Esophagus mucosa (tissue), 1 donor: ENCODE data around the gene UROC1. TPM values are rescaled to one million over a fixed set of nuclear protein-coding genes. Genes with fewer than 3 reads are reported as not detected.

ENCODE experiments used
- ATAC-seq: fragments of 200-7000 bp; cut with Tn5 transposase; one replicate; pipeline ENCODE4 v1.9.1; 2020
- total RNA-seq: library from RNA; stranded (reverse); gene quantifications from one replicate; pipeline ENCODE4 v1.2.4, GENCODE V29; 2023
- donor health status: DM: yes; HTN: yes; CAD: no.

Gene UROC1
- not detected for total RNA-seq

DNA sequence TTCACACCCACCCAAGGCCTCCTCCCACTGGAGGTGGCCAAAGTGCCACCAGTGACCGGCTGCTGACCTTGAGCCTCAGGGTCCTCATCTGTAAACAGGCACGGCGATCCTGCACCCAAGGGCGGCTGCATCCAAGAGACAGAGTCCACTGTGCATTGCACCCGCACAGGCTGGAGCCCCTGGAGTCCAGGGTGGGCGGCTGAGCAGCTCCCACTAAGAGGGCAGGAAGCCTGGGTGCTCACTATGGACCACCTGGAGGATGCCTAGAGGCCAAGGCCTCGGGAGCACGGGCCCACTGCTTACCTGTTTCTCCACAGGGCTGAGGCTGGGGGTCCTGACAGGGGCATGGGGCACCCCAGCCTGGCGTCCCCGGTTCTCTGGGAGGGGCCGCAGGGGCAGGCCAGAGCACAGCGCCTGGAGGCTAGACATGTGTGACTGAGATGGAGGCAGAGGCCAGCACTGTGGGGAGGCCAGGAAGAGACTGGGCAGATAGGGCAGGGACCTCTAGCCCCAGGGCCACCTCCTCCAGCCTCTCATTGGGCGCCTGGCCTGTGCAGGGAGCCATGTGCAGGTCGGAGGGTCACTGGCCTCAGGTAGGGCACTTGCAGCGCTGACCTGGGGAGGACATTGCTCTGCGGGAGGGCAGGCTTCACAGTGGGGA lies at the start of gene UROC1:
Gene UROC1, minus strand, starts transcription at position 483 of the 661 bp plus-strand sequence. Its CDS starts 54 bp downstream, at position 429.
- ATAC-seq, result no peak

DNA sequence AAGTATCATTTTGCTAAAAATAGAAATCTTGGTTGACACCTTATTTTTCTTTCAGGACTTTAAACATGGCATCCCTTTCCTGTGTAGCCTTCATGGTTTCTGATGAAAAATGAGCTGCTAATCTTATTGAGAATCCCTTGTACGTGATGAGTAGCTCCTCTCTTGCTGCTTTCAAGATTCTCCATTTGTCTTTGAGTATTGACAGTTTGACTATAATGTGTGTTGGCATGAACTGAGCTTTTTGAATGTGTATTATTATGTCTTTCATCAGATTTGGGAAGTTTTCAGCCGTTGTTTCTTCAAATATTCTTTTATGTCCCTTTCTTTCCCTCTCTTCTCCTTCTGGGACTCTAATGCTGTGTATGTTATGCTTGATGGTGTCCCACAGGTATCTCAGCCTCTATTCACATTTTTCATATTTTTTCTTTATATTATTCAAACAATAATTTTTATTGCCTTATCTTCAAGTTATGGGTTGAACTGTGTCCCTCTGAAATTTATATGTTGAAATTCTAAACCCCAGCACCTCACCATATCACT lies 45.2 kb upstream of the UROC1 start:
- ATAC-seq, result no peak

DNA sequence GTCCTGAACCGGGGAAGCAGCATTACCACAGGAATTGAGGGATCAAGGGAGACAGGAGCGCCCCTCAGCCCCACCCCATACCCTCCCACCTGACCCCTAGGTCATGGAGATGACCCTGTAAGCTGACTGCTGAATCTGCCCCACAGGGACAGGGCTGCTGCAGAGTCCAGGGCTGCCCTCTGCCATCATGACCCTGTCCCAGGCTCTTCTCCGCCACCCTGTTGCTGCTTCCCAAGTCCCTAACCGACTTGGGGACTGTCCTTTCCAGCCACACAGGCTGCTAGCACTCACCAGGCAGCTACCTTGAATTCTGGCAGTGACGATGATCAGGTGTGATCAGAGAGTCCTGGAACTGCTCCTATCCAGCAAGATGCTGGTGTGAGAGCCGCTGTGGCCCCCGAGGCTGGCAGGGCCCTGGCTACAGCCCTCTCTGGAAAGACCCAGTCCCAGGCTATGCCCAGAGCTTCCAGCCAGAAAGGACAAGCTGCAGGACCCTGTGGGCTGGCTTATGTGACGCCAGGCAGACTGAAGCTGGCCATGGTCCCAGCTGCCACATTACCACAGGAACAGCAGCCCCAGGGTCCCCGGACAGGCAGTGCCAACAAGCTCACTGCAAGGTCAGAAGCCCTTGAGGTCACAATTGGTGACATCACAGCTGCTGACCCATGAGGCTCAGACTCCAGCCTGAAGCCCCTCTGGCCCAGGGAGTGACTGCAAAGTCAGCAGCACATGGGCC lies 40.9 kb upstream of the UROC1 start, which contains the start of gene C3orf22:
Gene C3orf22, minus strand, starts transcription at position 597 of the 736 bp plus-strand sequence. CDS start 5,542 bp downstream, outside the sequence.
- ATAC-seq, result no peak

DNA sequence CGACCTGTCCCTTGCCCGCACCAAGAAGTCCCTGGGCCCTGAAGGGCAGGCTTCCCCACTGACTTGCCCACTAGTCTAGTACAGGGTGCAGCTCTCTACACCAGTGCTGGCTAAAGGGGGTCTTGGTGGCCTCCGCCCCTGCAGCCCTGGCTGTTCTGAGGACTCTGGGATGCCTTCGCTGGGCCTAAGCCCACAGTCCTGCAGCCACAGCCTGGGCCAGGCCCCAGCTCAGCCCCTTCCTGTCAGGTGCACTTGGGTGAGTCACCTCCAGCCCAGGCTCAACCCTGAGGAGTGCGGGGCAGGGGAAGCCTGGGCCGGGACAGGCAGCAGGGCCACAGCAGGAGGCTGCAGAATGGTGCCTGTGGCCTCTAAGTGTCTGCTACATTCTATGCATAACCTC lies 40.2 kb upstream of the UROC1 start:
- no peak for ATAC-seq

DNA sequence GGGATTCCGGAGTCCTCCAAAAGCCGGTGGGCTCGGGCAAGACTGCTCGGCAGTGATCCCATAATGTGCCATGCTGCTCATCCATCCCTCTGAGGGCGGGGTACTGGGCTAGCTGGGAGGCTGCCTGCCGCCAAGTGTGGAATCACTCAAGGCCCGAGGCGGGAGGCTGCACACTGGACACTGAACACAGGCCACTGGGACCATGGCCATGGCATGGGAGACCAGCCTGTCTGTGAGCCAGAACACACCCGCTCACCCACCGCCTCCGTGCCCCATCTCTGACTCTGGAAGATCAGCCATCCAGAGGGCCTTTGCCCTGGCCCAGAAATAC lies 39.8 kb upstream of the UROC1 start:
- no peak for ATAC-seq

DNA sequence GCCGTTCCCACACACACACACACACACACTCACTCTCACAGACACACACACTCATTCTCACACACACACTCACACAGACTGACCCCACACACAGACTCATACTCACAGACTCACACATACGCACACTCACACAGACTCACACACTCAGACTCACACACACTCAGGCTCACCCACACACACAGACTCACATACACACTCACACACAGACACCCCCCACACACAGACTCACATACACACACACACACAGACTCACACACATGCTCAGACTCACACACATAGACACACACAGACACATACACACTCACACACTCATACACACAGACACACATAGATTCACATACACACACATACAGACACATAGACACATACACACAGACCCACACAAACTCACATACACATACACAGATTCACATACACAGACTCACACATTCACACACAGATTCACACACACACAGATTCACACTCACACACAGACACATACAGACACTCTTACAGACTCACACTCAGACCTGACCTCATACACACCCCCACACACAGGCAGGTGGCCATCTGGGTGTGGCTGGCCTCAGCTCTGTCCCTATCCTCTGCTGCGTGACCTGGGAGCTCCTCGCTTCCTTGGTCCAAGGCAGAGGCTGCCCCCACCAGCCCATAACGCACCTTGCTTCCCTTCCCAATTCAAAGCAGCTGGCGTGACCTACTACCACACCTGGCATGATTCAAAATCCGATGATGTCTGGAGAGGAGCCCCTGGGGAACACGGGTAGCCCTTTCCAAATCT lies 39.3 kb upstream of the UROC1 start:
- no peak for ATAC-seq

DNA sequence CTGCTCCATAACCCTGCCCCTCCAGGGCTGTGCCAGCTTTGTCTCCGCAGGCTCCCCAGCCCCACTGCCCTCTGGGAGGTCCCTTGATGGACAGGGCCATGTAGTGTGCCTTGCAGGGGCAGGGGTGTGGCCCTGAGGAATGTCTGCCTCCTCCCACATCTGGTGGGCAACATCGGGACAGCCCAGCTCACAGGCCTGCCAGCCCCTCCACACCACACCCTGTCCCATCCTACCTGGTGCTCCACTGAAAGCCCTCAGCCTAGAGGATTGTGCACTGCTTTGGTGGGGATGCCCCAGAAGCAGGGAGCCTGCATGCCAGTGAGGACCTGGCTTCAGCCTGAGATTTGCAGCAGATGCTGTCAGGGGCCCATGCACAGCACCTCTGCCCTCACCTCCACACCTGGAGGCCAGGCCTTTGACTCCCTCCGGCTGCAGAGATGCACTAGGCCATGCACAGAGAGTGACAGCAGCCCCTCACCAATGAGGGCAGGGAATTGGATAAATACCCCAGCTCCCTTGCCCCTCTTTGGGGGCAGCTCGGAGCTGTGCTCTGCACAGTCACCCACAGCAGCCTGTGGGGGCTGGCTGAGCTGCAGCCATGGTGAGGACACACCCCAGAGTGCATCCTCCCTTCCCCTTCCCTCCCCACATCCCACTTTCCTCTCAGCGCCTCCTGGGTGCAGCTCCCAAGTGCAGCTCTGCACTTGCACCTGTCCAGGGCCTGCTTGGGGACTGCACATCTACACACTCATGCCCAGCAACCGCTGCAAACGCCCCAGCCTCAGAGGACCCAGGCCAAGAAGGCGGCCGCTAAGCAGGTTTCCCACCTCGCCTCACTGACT lies 38.4 kb upstream of the UROC1 start:
- no peak for ATAC-seq

DNA sequence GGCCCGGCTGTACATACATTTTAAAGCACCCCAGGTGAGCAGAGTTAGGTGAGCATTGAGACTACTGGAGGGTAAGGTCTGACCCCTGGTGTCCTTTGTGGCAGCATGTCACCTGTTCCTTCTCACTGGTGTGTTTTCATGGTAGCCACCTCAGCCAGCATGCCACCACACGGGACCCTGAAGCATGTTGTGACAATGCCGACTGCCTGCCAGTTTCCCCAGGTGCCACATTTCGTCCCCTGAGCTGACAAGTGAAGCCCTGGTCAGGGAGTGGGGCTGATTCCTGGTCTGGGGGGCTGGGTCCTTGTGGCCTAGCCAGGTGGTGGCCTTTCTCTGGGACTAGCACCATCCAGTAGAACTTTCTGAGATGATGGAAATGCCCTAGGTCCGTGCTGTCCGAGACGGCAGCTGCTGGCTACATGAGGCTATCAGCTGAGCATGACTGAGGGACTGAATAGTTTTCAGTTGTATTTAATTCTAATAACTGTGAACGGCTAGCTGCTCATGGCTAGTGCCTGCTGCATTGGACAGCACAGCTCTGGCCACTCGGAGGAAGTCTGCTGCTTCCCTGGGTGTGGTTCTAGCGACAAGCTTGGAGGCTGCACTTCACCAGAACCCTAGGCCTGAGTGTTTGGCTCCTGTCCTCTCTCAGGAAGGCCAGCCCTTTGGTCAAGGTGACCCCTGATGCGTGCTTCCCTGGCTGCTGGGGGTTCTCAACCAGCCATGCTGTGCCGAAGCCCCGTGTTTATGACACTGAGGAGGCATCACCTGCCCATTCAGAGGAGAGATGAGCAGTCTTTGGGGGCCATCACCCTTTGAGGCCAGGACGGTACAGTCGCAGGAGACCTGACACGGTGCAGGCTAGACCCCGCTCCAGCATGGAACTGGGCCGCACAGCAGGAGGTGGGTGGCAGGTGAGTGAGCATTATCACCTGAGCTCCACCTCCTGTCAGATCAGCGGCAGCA lies 37.3 kb upstream of the UROC1 start:
- no peak for ATAC-seq

DNA sequence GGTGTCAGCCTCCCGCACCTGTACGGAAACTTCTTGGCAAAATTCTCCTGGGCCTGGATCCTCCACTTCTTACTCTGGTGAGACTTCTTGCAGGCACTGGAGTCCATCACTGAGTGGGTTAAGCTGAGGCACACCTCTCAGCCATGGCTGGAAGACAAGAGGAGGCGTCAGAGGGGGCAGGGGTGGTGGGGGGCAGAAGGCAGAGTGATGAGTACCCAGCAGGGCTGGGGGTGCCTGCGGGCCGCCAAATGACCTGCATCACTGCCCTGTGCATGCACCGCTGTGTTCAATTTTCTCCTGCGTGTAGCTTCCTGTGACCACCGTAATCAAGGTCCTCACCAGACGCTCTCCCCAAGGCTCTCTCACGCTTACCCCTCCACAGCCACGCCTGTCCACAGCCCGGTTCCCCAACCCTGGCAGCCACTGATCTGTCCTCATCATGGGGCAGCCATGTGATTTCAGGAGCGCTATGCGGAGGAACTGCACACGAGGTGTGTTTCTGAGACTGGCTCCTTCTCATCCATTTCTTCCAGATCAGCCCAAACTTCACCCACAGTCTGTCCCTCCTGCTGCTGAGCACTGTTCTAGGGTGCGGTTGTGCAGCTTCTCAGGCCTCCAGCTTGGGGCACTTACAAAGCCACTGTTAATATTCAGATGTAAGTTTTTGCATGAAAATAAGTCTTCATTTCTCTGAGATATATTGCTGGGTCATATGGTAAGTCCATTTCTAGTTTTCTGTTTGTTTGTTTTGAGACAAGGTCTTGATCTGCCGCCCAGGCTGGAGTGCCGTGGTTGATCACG lies 35.9 kb upstream of the UROC1 start:
- ATAC-seq, result no peak

DNA sequence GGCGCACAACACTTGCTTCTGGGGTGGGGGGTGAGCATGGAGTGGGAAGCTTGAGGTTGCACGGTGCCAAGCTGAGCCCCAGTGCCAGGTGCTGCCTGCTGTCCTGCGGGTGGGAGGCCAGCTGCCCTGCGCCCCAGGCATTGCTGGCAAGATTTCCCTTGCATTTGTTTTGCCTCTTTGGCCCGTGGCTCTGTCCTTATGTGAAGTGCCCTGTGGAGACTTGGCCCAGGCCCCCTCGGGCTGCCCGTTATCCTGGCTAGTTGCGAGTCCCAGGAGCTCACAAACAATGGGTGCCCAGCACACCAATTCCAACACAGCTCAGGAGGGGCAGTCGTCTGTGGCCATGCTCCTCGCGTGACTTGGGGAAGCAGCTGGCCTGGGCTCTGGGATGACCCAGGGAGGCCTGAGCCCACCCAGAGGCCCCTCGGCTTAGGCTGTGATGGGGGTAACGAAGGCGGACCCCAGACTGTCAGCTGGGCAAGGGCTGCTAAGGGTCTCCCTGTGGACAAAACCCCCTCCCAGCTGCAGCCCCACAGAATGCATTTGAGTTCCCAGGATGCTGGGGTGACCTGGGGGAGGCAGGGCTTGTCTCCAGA lies 35.2 kb upstream of the UROC1 start:
- ATAC-seq, result no peak

DNA sequence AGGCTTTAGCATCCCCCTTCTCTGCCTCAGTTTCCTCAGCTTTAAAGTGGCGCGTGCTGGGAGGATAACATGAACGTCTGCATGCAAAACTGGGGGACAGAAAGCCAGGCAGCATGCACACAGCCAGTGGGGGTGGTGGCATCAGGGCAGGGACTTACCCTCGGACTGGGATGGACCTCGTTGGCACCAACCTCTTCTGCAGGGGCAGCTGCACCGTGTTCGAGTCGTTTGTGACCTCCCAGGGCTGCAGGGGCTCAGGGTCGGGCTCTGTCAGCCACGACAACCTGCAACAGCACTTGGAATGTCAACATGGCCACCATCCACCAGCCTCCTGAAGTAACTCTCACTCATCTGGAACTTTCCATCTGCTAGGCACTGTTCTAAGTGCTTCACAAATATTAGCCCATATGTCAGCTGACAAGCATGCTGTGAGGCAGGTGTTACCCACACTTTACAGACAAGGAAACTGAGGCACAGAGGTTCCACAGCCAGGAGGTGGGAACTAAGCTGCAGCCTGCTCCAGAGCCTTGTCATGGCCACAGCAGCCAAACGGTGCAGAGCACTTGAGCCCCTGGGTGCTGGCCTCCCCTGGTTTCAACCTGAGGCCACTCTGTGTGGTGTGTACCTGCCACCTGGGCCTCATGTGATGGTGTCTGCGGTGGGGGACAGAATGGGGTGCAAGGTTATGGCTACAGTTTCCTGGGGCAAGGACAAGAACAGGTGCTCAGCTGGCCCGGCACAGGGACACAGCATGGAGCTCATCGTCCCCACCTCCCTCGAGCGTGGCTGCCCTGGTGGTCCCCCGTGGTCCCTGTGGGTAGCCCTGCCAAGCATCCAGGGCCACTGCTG lies 34.5 kb upstream of the UROC1 start:
- ATAC-seq, result no peak

DNA sequence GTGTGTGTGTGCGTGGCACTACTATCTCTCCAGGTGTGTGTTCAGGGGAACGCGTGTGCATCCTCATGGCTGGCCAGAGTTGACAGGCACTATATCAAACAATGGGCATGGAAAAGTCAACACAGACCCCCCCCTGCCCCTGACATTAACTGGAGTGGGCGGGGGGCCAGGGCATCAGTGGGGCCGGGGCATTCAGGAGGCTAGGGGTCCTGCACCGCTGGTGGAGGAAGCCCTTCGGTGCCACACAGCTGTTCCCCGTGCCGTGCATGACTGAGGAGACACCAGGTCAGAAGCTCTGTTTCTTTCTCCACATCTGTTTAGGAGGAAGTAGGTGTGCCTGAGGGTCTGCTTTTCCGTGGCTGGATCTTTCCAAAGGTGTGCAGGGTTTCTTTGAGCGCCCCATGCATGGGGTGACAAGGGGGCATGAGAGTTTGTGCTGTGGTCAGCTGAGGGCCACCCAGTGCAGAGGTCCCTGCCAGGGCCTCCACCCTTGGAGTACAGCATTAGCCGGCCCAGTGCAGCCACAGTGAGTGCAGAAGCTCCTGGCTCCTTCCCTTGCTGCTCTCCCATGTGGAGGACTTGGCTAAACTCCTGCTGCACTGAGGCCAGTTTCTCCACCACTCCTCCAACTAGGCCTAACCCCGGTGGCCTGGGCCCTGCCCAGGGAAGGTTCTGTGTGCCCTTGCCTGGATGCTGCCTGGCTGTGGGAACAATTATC lies 33.7 kb upstream of the UROC1 start:
- no peak for ATAC-seq

DNA sequence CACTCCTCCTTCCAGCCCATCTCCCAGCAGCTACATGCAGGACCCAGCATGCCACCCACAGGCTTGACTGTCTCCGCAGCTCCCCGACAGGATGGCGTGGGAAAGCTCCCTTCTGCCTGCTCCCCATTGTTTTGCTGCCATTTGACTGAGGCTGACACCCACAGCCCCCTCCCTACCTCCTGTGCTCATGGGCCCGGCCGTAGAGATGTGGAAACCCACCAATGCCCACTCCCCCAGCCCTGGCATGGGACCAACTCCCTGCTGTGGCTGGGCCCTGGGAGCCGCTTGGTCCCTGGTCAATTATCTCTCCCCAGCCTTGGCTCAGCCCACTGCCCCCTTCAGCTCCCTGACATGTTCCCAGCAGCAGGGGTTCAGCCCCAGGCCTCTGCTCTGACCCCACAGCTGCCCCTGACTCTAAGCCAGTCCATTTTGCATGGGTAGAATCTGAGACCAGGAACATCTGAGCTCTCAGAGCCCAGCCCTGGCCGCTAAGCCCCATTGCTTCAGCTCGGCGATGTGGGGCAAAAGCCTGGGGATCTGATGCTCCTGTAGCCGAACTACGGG lies 33.0 kb upstream of the UROC1 start:
- no peak for ATAC-seq

DNA sequence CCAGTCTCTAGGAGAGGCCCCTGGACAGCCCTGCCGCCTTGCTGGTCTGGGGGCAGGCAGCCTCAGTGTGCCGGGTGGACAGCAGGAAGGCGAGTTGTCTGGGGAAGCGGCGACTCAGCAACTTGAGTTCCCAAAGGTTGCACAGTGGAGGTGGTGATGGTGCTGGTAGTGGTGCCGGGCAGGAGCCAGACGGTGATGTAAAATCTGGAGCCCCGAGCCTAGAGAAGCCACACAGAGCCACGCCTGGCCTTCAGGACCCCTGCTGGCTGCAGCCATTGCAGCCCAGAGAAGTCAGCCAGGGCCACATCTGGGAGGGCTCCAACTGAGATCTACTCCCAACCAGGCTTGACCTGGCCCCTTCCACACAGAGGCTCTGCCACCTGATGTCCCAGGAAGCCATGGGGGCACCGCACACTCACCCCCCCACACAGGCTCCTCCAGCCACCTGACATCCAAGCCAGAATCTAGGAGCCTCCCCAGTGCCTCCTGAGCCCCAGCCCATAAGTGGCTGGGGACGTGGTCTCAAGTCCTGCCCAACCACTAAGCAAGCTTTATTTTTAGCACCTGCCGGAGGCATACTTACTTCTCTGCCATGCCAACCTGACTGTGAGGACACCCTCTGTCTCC lies 32.4 kb upstream of the UROC1 start:
- no peak for ATAC-seq

DNA sequence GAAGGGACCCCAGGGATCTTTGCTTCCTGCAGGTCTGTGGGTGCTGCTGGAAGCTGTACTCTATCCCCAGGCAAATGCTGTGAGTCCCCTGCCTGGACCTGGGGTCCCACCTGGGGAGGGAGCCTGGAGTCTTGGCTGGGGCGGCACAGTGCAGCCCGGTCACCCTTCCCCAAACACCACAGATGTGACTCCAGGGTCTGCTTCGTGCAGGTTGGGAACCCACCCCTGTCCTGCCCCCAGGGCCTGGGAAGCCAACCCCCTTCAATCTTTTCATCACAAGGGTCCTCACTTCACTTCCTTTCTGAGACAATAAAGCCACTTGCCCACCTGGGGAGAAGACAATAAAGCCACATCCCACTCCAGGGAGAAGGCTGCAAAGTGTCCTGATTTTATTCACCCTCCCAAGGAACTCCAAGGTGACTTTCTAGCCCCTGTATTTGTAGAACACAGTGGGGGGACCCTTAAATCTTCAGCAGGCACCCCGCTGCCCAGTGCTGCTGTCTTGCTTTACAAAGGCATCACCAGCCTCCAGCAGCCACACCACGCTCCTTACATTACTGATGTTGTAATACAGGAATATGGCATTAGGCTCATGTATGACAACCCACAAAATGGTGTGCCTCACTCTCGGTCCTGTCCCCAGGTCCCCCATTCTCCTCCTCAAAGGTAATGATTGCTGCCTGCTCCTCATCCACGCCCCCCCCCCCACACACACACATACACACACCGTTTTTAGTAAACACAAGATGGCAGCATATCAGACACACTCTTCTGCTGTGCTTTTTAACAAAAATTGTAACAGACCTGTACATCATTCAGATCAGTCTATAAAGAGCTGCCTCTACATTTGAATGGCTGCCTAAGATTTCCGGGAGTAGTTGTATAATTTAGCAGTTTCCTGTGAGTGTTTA lies 31.2 kb upstream of the UROC1 start:
- ATAC-seq, result no peak

DNA sequence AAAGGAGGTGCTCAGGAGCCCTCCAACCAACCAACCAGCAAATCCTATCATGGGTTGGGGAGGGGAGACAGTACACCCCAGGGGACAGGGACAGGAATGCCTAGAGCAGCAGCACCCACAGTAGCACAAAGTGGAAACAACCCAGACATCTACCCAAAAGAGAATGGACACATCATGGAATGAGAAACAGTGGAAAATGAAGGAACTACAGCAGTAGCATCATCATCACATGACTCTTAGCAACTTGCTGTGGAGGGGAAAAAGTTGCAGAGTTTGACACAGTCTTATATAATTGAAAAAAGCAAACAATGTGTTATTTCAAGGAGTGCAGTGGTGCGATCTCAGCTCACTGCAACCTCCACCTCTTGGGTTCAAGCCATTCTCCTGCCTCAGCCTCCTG lies 30.1 kb upstream of the UROC1 start:
- ATAC-seq, result no peak
